ENCODE results near the gene PRR15L. TPM values are rescaled to one million over a fixed set of nuclear protein-coding genes. Genes with fewer than 3 reads are reported as not detected.

Gene PRR15L
- polyA plus RNA-seq, 1 experiment: not detected

DNA sequence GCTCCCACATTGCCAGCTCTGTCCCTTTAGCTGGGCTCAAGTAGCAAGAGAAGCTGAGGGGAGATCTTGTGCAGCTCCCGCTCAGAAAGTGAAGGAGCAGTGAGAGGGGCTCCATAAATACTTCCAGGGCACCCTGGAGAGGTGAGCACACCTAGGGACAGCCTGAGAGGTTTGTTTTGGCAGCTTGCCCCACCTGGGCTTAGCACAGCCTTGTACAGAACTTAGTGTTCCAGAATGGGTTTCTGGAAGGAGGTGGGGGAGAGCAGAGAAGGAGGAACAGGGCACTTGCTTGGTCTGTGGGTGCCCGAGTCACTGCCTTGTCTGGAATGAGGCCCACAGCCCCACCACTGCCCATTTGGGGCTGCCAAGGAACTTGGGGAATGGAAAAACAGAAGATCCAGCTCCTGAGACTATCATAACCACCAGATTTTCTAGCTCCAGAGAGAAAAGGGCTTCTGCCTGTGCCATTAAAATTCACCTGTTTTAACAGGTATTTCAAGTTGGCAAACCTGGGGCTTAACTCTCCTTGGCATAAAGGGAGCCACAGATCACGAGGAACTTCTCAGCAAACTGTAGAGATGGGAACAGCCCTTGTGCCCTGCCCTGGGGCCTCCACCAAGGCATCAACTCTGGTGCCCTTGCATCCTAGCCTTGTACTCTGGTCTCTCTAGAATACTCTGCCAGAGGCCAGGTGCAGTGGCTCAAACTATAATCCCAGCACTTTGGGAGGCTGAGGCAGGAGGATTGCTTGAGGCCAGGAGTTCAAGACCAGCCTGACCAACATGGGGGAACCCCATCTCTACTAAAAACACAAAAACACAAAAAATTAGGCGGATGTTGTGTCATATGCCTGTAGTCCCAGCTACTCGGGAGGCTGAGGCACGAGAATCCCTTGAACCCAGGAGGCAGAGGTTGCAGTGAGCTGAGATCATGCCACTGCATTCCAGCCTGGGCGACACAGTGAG is 1.9 kb downstream of the PRR15L start:
- H3K36me3 ChIP-seq (ENCODE audit: control insufficient read depth, insufficient read depth, low read length): no peaks in the 10 kb centered on the region
- ChIA-PET CTCF (interaction anchor here (2.0 to 19.6 kb wide), 5 partner anchors 7 to 60 kb away, joined by 10 to 380 read pairs (median 64); partner anchors contain the start of gene CDK5RAP3), POLR2A (no interaction called here)
- TF ChIP-seq, protein P1, sequence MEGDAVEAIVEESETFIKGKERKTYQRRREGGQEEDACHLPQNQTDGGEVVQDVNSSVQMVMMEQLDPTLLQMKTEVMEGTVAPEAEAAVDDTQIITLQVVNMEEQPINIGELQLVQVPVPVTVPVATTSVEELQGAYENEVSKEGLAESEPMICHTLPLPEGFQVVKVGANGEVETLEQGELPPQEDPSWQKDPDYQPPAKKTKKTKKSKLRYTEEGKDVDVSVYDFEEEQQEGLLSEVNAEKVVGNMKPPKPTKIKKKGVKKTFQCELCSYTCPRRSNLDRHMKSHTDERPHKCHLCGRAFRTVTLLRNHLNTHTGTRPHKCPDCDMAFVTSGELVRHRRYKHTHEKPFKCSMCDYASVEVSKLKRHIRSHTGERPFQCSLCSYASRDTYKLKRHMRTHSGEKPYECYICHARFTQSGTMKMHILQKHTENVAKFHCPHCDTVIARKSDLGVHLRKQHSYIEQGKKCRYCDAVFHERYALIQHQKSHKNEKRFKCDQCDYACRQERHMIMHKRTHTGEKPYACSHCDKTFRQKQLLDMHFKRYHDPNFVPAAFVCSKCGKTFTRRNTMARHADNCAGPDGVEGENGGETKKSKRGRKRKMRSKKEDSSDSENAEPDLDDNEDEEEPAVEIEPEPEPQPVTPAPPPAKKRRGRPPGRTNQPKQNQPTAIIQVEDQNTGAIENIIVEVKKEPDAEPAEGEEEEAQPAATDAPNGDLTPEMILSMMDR (IDR thresholded peaks at IDR 0.05; ENCODE audit: insufficient read depth, low read depth, low read length): no peak
- H3K27me3 ChIP-seq (ENCODE audit: control insufficient read depth, insufficient read depth, low read length): peaks cover 2% of the 10 kb centered on the region; the same call in 1 of the 2 replicates
- no peak overlapping the region for H3K4me3 ChIP-seq (ENCODE audit: low read depth, low read length)
- no peak for DNase-seq (ENCODE audit: low read depth)

DNA sequence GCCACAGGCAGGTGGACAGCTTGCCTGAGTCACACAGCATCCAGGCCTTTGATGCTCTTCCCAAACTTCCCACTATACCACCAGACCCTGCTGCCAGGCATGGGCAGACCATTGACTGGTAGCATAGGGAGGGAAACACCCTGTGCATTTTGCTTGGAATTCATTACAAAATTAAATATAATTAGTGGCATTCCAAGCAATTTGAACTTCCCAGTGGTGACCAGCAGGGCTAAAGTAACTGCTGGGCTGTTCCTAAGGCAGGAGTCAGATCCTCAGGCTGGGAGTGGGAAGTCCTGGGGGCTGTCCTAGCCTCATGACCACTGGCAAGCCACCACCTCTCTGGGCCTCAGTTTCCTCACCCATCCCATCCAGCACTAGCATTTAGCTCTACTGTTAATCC is 3.8 kb downstream of the PRR15L start:
- POLR2A ChIA-PET: no interaction called here
- no peak for DNase-seq (ENCODE audit: low read depth)
- H3K27me3 ChIP-seq (ENCODE audit: control insufficient read depth, insufficient read depth, low read length): peaks cover 2% of the 10 kb centered on the region; the same call in 1 of the 2 replicates
- H3K4me3 ChIP-seq (ENCODE audit: low read depth, low read length): no peak overlapping the region
- CTCF ChIA-PET: interaction anchor here (1.1 to 19.6 kb wide), 4 partner anchors 8 to 62 kb away, joined by 4 to 380 read pairs (median 157); partner anchors contain the start of gene CDK5RAP3
- H3K36me3 ChIP-seq (ENCODE audit: control insufficient read depth, insufficient read depth, low read length): no peaks in the 10 kb centered on the region
- TF ChIP-seq, protein P1 (IDR thresholded peaks at IDR 0.05; ENCODE audit: insufficient read depth, low read depth, low read length): no peak

DNA sequence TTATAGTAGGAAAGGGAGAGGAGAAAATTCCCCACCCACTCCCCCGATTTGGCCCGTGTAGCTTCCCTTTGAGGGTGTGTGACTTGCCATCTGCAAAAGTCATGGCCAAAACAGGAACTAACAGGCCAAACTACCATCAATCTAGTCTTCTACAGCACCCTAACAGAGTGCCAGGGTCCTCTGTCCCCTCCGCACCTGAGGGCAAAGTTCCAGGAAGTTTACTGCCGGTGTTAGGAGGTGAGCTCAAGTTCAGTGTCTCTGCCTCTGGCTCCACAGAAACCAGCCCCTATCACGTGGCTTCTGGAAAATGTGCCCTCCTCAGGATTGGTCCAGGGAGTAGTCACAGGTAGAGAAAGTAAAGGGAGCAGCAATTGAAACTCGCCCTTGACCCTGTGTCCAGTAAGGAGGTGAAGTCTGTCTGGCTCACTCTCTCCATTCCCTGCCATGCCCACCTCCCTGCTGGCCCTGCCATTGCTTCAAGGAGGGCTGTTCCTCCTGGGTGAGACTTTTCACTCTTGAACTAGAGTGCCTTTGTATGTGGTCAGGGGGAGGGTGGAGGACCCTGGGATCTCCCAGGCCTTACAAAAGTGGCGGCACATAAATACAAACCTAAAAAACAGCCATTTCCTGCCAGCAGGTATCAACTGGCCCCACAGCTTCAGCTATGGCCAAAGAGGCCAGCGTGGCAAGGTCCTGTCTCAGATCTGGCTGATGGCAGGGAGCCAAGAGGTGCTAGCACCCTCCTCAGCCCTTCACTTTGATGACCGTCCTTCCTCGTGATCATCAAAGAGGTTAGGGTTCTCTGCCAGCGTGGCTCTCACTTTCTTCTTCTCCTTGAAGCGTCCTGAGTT is 5.3 kb downstream of the PRR15L start:
- TF ChIP-seq, protein P1 (IDR thresholded peaks at IDR 0.05; ENCODE audit: insufficient read depth, low read depth, low read length): no peak
- H3K4me3 ChIP-seq (ENCODE audit: low read depth, low read length): no peak overlapping the region
- no peak for DNase-seq (ENCODE audit: low read depth)
- H3K36me3 ChIP-seq (ENCODE audit: control insufficient read depth, insufficient read depth, low read length): no peaks in the 10 kb centered on the region
- POLR2A ChIA-PET: no interaction called here
- CTCF ChIA-PET: interaction anchor here (0.6 to 19.6 kb wide), 6 partner anchors 14 to 111 kb away, joined by 3 to 380 read pairs (median 31); partner anchors contain the start of genes CDK5RAP3, PNPO and SCRN2
- H3K27me3 ChIP-seq (ENCODE audit: control insufficient read depth, insufficient read depth, low read length): no peaks in the 10 kb centered on the region

DNA sequence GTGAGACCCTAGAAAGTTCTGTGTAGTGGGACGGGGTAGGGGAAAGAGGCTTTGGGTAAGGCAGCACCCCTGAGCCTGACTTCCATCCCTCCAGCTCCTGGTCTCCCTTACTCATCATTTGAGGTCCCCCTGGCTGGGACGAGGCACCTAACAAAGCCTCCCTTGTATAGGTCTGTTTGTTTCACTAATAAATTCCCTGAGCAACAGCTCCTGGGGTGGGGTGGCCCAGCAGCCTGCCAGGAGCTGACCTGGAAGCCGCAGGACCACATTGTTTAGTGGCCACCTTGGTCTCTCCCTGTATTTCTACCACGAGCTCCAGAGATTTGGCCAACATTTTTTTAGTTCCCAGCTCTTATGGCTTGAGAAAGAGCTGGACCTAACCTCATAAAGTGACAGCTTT is 7.2 kb downstream of the PRR15L start:
- H3K4me3 ChIP-seq (ENCODE audit: low read depth, low read length): no peak overlapping the region
- TF ChIP-seq, protein P1 (IDR thresholded peaks at IDR 0.05; ENCODE audit: insufficient read depth, low read depth, low read length): no peak
- POLR2A ChIA-PET: no interaction called here
- CTCF ChIA-PET: interaction anchor here (1.1 to 19.6 kb wide), 17 partner anchors 9 to 109 kb away, joined by 3 to 380 read pairs (median 6); partner anchors contain the start of genes CDK5RAP3, PNPO, PRR15L and SCRN2
- no peaks in the 10 kb centered on the region for H3K36me3 ChIP-seq (ENCODE audit: control insufficient read depth, insufficient read depth, low read length)
- no peak for DNase-seq (ENCODE audit: low read depth)
- no peaks in the 10 kb centered on the region for H3K27me3 ChIP-seq (ENCODE audit: control insufficient read depth, insufficient read depth, low read length)

Data from BJ (cell line).